SK-N-SH (cell line): ENCODE results near the gene NARS2. TPM values are rescaled to one million over a fixed set of nuclear protein-coding genes. Genes with fewer than 3 reads are reported as not detected.
A peak's percentile ranks its signal among the peaks of the same experiment; 100 is the strongest.

Source experiments
- CTCF ChIA-PET: fragments of 300-600, 350-600 bp; formaldehyde crosslinking; extraction: SDS; loops from one replicate; lab custom pipeline; 2021; lab: Yijun Ruan, JAX
- POLR2A ChIA-PET: fragments of 350-600 bp; sonication (Branson Sonifier 250); formaldehyde crosslinking; extraction: SDS; loops from one replicate; lab custom pipeline; 2020; ENCODE audit warnings: antibody characterized with exemption, inconsistent platforms; lab: Yijun Ruan, JAX
- DNase-seq: peaks from one replicate; pipeline ENCODE4 v3.0.0; 2012
- H2AFZ ChIP-seq: fragments of 200-600 bp; sonication (generic); 2 replicates; pipeline ENCODE4 v1.8.1; 2016; ENCODE audit warnings: antibody characterized with exemption, mild to moderate bottlenecking, low read depth
- H3F3A ChIP-seq: fragments of 200-600 bp; sonication (generic); replicated peaks from 2 replicates; pipeline ENCODE3; 2016; ENCODE audit warnings: antibody characterized with exemption, mild to moderate bottlenecking; ENCODE audit not compliant: insufficient read depth
- H3K27ac ChIP-seq, 2 experiments: fragments of 200-500 bp in 1 of 2; fragments of 200-600 bp in 1 of 2; sonication (Bioruptor generic) in 1 of 2; sonication (generic), shearing (Covaris generic) in 1 of 2; 2 replicates each; pipeline versions ENCODE4 v1.5.1 to v1.6.1; 2014 to 2016; ENCODE audit warnings: low read depth in 2 of 2, inconsistent platforms in 1 of 2, low read length in 1 of 2, mild to moderate bottlenecking in 1 of 2, mixed read lengths in 1 of 2
- H3K27me3 ChIP-seq: fragments of 200-600 bp; sonication (generic), shearing (Covaris generic); 2 replicates; pipeline ENCODE4 v1.6.1; 2016; ENCODE audit warnings: mixed run types; ENCODE audit not compliant: insufficient read depth
- H3K36me3 ChIP-seq, 2 experiments: fragments of 200-500 bp in 1 of 2; fragments of 200-600 bp in 1 of 2; sonication (Bioruptor generic) in 1 of 2; sonication (generic) in 1 of 2; replicated peaks in 1 of 2; 2 replicates each; pipeline versions ENCODE3 to v1.5.1; 2014 to 2016; ENCODE audit warnings: low read length in 1 of 2, mild to moderate bottlenecking in 1 of 2; ENCODE audit not compliant: insufficient read depth in 2 of 2, control insufficient read depth in 1 of 2
- H3K4me1 ChIP-seq, 2 experiments: fragments of 200-500 bp in 1 of 2; fragments of 200-600 bp in 1 of 2; sonication (Bioruptor generic) in 1 of 2; sonication (generic), shearing (Covaris generic) in 1 of 2; 2 replicates each; pipeline versions ENCODE4 v1.5.1 to v1.6.1; 2014 to 2016; ENCODE audit warnings: low read depth in 1 of 2, low read length in 1 of 2, mixed run types in 1 of 2; ENCODE audit not compliant: insufficient read depth in 2 of 2, control insufficient read depth in 1 of 2
- H3K4me2 ChIP-seq: fragments of 200-600 bp; sonication (generic), shearing (Covaris generic); 2 replicates; pipeline ENCODE4 v1.6.1; 2017; ENCODE audit warnings: mixed run types
- H3K4me3 ChIP-seq, 2 experiments: fragments of 200-500 bp in 1 of 2; fragments of 200-600 bp in 1 of 2; sonication (Bioruptor generic) in 1 of 2; sonication (generic), shearing (Covaris generic) in 1 of 2; 2 replicates each; pipeline versions ENCODE4 v1.5.1 to v1.8.1; 2014 to 2016; ENCODE audit warnings: low read depth in 2 of 2, inconsistent platforms in 1 of 2, low read length in 1 of 2, mild to moderate bottlenecking in 1 of 2, mixed read lengths in 1 of 2, moderate library complexity in 1 of 2
- H3K79me2 ChIP-seq: fragments of 200-600 bp; sonication (generic); 2 replicates; pipeline ENCODE4 v1.8.1; 2017; ENCODE audit warnings: mild to moderate bottlenecking; ENCODE audit not compliant: insufficient read depth
- H3K9ac ChIP-seq: fragments of 200-600 bp; sonication (generic); 2 replicates; pipeline ENCODE4 v1.6.1; 2017; ENCODE audit warnings: mixed run types
- H3K9me2 ChIP-seq: fragments of 200-600 bp; sonication (generic); 2 replicates; pipeline ENCODE4 v1.6.1; 2017; ENCODE audit warnings: mixed run types
- H3K9me3 ChIP-seq: fragments of 200-600 bp; sonication (generic); 2 replicates; pipeline ENCODE4 v1.6.1; 2017; ENCODE audit warnings: mixed run types, mild to moderate bottlenecking, moderate library complexity
- H4K20me1 ChIP-seq: fragments of 200-600 bp; sonication (generic); 2 replicates; pipeline ENCODE4 v1.6.1; 2017; ENCODE audit warnings: mild to moderate bottlenecking, mixed run types; ENCODE audit not compliant: insufficient read depth
- EP300 ChIP-seq, 2 experiments: IDR thresholded peaks; 2 replicates each; pipeline versions ENCODE4 v1.4.0 to v1.6.1; 2012; ENCODE audit warnings: borderline replicate concordance in 1 of 2, low read depth in 1 of 2, low read length in 1 of 2
- FOSL2 ChIP-seq: IDR thresholded peaks from 2 replicates; pipeline ENCODE4 v1.4.0; 2012; ENCODE audit warnings: low read depth, mild to moderate bottlenecking, moderate library complexity, borderline replicate concordance
- FOXJ3 ChIP-seq: sonication (generic); formaldehyde crosslinking; IDR thresholded peaks from 2 replicates; pipeline ENCODE4 v1.5.1; 2020; ENCODE audit warnings: mild to moderate bottlenecking, missing genetic modification reagents
- FOXM1 ChIP-seq: IDR thresholded peaks from 2 replicates; pipeline ENCODE4 v1.4.0; 2012; ENCODE audit warnings: low read depth, mild to moderate bottlenecking
- GABPA ChIP-seq: IDR thresholded peaks from 2 replicates; pipeline ENCODE4 v1.4.0; 2012; ENCODE audit warnings: low read depth, mild to moderate bottlenecking
- GATA2 ChIP-seq: sonication (generic); formaldehyde crosslinking; IDR thresholded peaks from 2 replicates; pipeline ENCODE4 v1.5.0; 2020; ENCODE audit warnings: mild to moderate bottlenecking, missing genetic modification reagents
- IRF3 ChIP-seq: fragments of 150-350 bp; IDR thresholded peaks from 2 replicates; pipeline ENCODE4 v1.6.1; 2016; ENCODE audit warnings: mild to moderate bottlenecking, low read depth, low read length
- JUND ChIP-seq: IDR thresholded peaks from 2 replicates; pipeline ENCODE4 v1.4.0; 2012
- MEF2A ChIP-seq: IDR thresholded peaks from 2 replicates; pipeline ENCODE4 v1.4.0; 2012; ENCODE audit warnings: low read depth, borderline replicate concordance
- MXI1 ChIP-seq: IDR thresholded peaks from 2 replicates; pipeline ENCODE4 v1.6.1; 2012; ENCODE audit warnings: mild to moderate bottlenecking, low read depth, low read length, improper control_type of control experiment
- NFIC ChIP-seq: IDR thresholded peaks from 2 replicates; pipeline ENCODE4 v1.4.0; 2012; ENCODE audit warnings: borderline replicate concordance
- NRF1 ChIP-seq: IDR thresholded peaks from 2 replicates; pipeline ENCODE4 v1.6.1; 2012; ENCODE audit warnings: low read depth, mild to moderate bottlenecking, low read length
- POLR2AphosphoS5 ChIP-seq: IDR thresholded peaks from 2 replicates; pipeline ENCODE4 v1.6.1; 2012; ENCODE audit warnings: low read depth, low read length
- RAD21 ChIP-seq: IDR thresholded peaks from 2 replicates; pipeline ENCODE4 v1.6.1; 2012; ENCODE audit warnings: mild to moderate bottlenecking, low read length
- RCOR1 ChIP-seq: fragments of 150-350 bp; IDR thresholded peaks from 2 replicates; pipeline ENCODE4 v1.6.1; 2017; ENCODE audit warnings: antibody characterized with exemption, low read length
- REST ChIP-seq: IDR thresholded peaks from 2 replicates; pipeline ENCODE4 v1.6.1; 2012; ENCODE audit warnings: mild to moderate bottlenecking, low read depth, low read length, moderate library complexity
- RFX5 ChIP-seq: IDR thresholded peaks from 2 replicates; pipeline ENCODE4 v1.6.1; 2012; ENCODE audit warnings: mild to moderate bottlenecking, improper control_type of control experiment, low read length
- RXRA ChIP-seq: IDR thresholded peaks from 2 replicates; pipeline ENCODE4 v1.4.0; 2012; ENCODE audit warnings: low read depth, mild to moderate bottlenecking, borderline replicate concordance
- SIN3A ChIP-seq: IDR thresholded peaks from 2 replicates; pipeline ENCODE4 v1.6.1; 2012; ENCODE audit warnings: low read depth, mild to moderate bottlenecking, low read length, moderate library complexity, borderline replicate concordance
- TAF1 ChIP-seq: IDR thresholded peaks from 2 replicates; pipeline ENCODE4 v1.6.1; 2012; ENCODE audit warnings: low read depth, mild to moderate bottlenecking, low read length, moderate library complexity, borderline replicate concordance
- TCF12 ChIP-seq: IDR thresholded peaks from 2 replicates; pipeline ENCODE4 v1.4.0; 2012
- TEAD4 ChIP-seq: IDR thresholded peaks from 2 replicates; pipeline ENCODE4 v1.4.0; 2012; ENCODE audit warnings: mild to moderate bottlenecking, borderline replicate concordance; ENCODE audit not compliant: insufficient read depth
- USF1 ChIP-seq: IDR thresholded peaks from 2 replicates; pipeline ENCODE4 v1.4.0; 2012; ENCODE audit warnings: low read depth, borderline replicate concordance
- YY1 ChIP-seq: IDR thresholded peaks from 2 replicates; pipeline ENCODE4 v1.4.0; 2012; ENCODE audit warnings: low read depth, mild to moderate bottlenecking
- ZBTB33 ChIP-seq: IDR thresholded peaks from 2 replicates; pipeline ENCODE4 v1.4.0; 2012; ENCODE audit warnings: low read depth, borderline replicate concordance
- WGBS: methylation state at CpG from one replicate; pipeline ENCODE4 v1.1.6; 2017; ENCODE audit warnings: low lambda C conversion rate; 5-methylcytosine and 5-hydroxymethylcytosine counted together
- polyA plus RNA-seq, 3 experiments: library from polyadenylated mRNA; depleted of rRNA; stranded (reverse); fragments of >200 nt; gene quantifications; 2 replicates each; pipeline ENCODE4 v1.2.3, GENCODE V29; 2012
- TF ChIP-seq, protein P1 (sequence below): fragments of 150-350 bp; IDR thresholded peaks from 2 replicates; pipeline ENCODE4 v1.6.1; 2017; ENCODE audit warnings: antibody characterized with exemption, low read length, low read depth, borderline replicate concordance
- TF ChIP-seq, protein P2 (sequence below): IDR thresholded peaks from 2 replicates; pipeline ENCODE4 v1.4.0; 2012; ENCODE audit warnings: low read depth

NARS2 gene
- polyA plus RNA-seq, 1 of the 3 experiments (the other 2 are of a cell fraction), result 8.9 TPM

DNA sequence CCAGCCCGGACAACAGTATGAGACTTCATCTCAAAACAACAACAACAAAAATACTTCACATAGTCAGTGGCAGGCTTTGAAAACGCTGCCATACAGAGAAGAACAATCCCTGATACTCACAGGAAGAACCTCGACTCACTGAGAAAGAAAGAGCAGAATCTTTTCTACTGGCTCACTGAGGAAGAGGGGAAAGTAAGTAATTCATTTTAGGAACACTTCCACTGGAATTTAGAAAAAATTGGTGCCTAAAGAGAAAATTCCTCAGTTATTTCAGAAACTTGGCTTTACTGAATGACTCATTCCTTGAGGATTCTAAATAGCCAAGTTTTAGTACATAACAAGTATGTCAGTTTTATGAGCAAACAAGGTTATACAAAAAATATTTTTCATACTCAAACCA is 12.3 kb downstream of the NARS2 start:
- peaks cover 16 to 38% of the 10 kb centered on the region in 2 experiments; a peak in 3 of 4 replicates for H3K4me1 ChIP-seq
- H3K4me2 ChIP-seq, result peak overlapping the region; percentile 71
- no peak for DNase-seq
- H3K9ac ChIP-seq, result peak overlapping the region; percentile 42; the same call in 1 of the 2 replicates
- CTCF ChIA-PET, result interaction anchor here (0.7 kb wide), 1 partner anchor 334 kb away, joined by 4 read pairs; no protein-coding TSS in a partner anchor
- peak overlapping the region; percentile 48 to 81 for H3K27ac ChIP-seq
- no peaks in the 10 kb centered on the region for H3K9me3 ChIP-seq
- WGBS, result 46% methylated on average over 3 of the region's 3 CpGs
- peak overlapping the region in 1 of 2 experiments; percentile 27; a peak in 2 of 4 replicates for H3K4me3 ChIP-seq
- POLR2A ChIA-PET, result no interaction called here
- H2AFZ ChIP-seq, result peak overlapping the region; percentile 64; the same call in 1 of the 2 replicates
- no peaks in the 10 kb centered on the region for H3K9me2 ChIP-seq
- H3F3A ChIP-seq, result peaks cover 25% of the 10 kb centered on the region
- H4K20me1 ChIP-seq, result no peaks in the 10 kb centered on the region
- peaks cover 19 to 34% of the 10 kb centered on the region in 2 experiments for H3K36me3 ChIP-seq
- peaks cover 35% of the 10 kb centered on the region for H3K79me2 ChIP-seq
- H3K27me3 ChIP-seq, result no peaks in the 10 kb centered on the region
- no peak for TF ChIP-seq IRF3
- TF ChIP-seq, protein P1, sequence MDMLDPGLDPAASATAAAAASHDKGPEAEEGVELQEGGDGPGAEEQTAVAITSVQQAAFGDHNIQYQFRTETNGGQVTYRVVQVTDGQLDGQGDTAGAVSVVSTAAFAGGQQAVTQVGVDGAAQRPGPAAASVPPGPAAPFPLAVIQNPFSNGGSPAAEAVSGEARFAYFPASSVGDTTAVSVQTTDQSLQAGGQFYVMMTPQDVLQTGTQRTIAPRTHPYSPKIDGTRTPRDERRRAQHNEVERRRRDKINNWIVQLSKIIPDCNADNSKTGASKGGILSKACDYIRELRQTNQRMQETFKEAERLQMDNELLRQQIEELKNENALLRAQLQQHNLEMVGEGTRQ, result no peak
- TF ChIP-seq NFIC, result no peak
- no peak for TF ChIP-seq SIN3A
- TF ChIP-seq RXRA, result no peak
- TF ChIP-seq YY1, result no peak
- TF ChIP-seq EP300 (IDR thresholded peaks at IDR 0.05; ENCODE audit: borderline replicate concordance in 1 of 2, low read depth in 1 of 2, low read length in 1 of 2), result peak in 1 of 2 experiments; percentile 34; a peak in 1 of 4 replicates
- TF ChIP-seq RAD21, result no peak
- peak; percentile 73; the same call in 1 of the 2 replicates for TF ChIP-seq FOSL2
- no peak for TF ChIP-seq GATA2 (CRISPR knock-in tag)
- TF ChIP-seq, protein P2, sequence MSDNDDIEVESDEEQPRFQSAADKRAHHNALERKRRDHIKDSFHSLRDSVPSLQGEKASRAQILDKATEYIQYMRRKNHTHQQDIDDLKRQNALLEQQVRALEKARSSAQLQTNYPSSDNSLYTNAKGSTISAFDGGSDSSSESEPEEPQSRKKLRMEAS, result no peak
- no peak for TF ChIP-seq NRF1
- no peak for TF ChIP-seq USF1
- peak; percentile 28; the same call in 1 of the 2 replicates for TF ChIP-seq TEAD4
- TF ChIP-seq POLR2AphosphoS5, result no peak
- TF ChIP-seq TCF12, result 0 out of 2 replicates have a peak, but pooled peaks have one; percentile 12
- TF ChIP-seq GABPA, result no peak
- no peak for TF ChIP-seq RCOR1
- TF ChIP-seq RFX5, result no peak
- TF ChIP-seq TAF1, result no peak
- TF ChIP-seq JUND, result peak; percentile 53; the same call in 1 of the 2 replicates
- no peak for TF ChIP-seq REST
- TF ChIP-seq FOXM1, result no peak
- TF ChIP-seq MEF2A, result no peak
- no peak for TF ChIP-seq MXI1
- no peak for TF ChIP-seq FOXJ3 (CRISPR knock-in tag)
- no peak for TF ChIP-seq ZBTB33
